Stromal cell of bone marrow (primary cell): ENCODE data around the gene NOL3.

Source experiments
- DNase-seq: peaks from one replicate; pipeline ENCODE4 v3.0.0-alpha.2; 2012; ENCODE audit warnings: low read depth

Gene NOL3

DNA sequence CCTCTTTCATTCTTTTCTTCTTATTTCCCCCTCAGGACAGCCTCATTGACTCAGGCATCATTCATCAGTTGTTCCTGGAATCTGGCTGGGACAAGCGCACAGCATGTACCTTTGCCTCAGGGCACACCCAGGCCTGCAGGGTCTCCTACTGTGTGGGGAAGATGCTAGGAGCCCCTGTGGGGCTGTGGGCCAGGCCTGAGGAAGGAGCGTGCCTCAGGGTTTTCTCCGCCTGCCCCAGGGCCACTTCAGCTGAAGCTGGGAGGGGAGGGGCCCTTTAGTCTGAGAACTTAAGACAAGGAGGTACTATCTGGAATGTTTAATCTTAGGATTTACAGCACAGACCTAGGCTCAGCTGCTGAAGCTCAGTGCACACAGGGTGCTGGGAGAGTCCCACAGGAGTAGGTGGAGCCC, 36.5 kb downstream of the NOL3 start:
- DNase-seq, result no peak

GRCh38 chr16:67207249-67208091, 37.1 kb downstream of the NOL3 start:
- DNase-seq, result no peak

- DNase-seq, result no peak
These were observed 38.0 kb downstream of the NOL3 start for GRCh38 chr16:67208154-67208896.

- DNase-seq, result no peak
These were observed 39.2 kb downstream of the NOL3 start for GRCh38 chr16:67209565-67209964.

- no peak for DNase-seq
These were observed 40.0 kb downstream of the NOL3 start for GRCh38 chr16:67210069-67210937.

DNA sequence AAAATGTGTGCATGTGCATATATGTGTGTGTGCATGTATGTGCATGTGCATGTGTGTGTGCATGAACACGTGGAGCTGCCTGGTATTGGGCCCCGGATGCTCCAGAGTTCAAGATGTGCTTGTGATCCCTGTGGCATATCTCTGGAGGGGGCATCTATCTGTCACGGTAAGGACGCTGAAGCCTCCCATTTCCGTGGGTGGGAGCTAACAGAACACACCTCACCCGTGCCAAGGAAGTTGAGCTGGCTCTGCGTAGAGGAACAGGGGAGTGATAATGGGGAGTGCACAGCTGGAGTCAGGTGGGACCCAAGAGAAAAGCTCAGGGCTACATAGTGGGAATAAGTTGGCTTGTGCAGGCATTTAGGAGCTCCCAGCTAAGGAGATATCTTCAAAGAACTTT, 41.3 kb downstream of the NOL3 start:
- DNase-seq, result no peak

- DNase-seq, result no peak
These were observed 42.4 kb downstream of the NOL3 start for GRCh38 chr16:67212766-67213165.

- no peak for DNase-seq
These were observed 43.1 kb downstream of the NOL3 start for GRCh38 chr16:67213197-67214019.

- no peak for DNase-seq
These were observed 45.4 kb downstream of the NOL3 start for GRCh38 chr16:67215706-67216105.

- no peak for DNase-seq
These were observed 46.5 kb downstream of the NOL3 start for GRCh38 chr16:67216612-67217490.

GRCh38 chr16:67223992-67224391, 53.7 kb downstream of the NOL3 start:
- DNase-seq, result no peak
